ENCODE data around the gene CRYM.
"Not testable (repeated sequence)": the region's sequence is repeated elsewhere in the genome, so short reads cannot be mapped to it uniquely, and the experiment has no call there.

CRYM gene

GRCh38 chr16:21250072-21250923 is 27.8 kb downstream of the CRYM start:
- DNase-seq (ENCODE audit: low read depth in 1 of 2, low spot score in 1 of 2) = no peak

GRCh38 chr16:21248179-21248578 is 29.9 kb downstream of the CRYM start:
- DNase-seq (ENCODE audit: low read depth in 1 of 2, low spot score in 1 of 2) = not testable (repeated sequence)

- DNase-seq (ENCODE audit: low read depth in 1 of 2, low spot score in 1 of 2) = no peak
Measured at GRCh38 chr16:21244518-21245215, 33.4 kb downstream of the CRYM start.

- DNase-seq (ENCODE audit: low read depth in 1 of 2, low spot score in 1 of 2) = no peak
Measured at GRCh38 chr16:21242756-21243155, 35.3 kb downstream of the CRYM start.

- DNase-seq (ENCODE audit: low read depth in 1 of 2, low spot score in 1 of 2) = no peak
Measured at GRCh38 chr16:21239646-21240045, 38.4 kb downstream of the CRYM start.

- DNase-seq (ENCODE audit: low read depth in 1 of 2, low spot score in 1 of 2) = no peak
Measured at GRCh38 chr16:21236831-21237230, 41.3 kb downstream of the CRYM start.

- DNase-seq (ENCODE audit: low read depth in 1 of 2, low spot score in 1 of 2) = no peak
Measured at GRCh38 chr16:21235199-21235585, 42.9 kb downstream of the CRYM start.

- no peak for DNase-seq (ENCODE audit: low read depth in 1 of 2, low spot score in 1 of 2)
Measured at GRCh38 chr16:21233521-21234150, 44.5 kb downstream of the CRYM start, which contains the start of gene ANKS4B. Gene ANKS4B (plus strand): TSS chr16:21233699. CDS start chr16:21233738, 39 bp downstream.

- no peak for DNase-seq (ENCODE audit: low read depth in 1 of 2, low spot score in 1 of 2)
Measured at GRCh38 chr16:21233045-21233520, 45.0 kb downstream of the CRYM start.

- no peak for DNase-seq (ENCODE audit: low read depth in 1 of 2, low spot score in 1 of 2)
Measured at GRCh38 chr16:21228361-21228872, 49.7 kb downstream of the CRYM start.

- no peak for DNase-seq (ENCODE audit: low read depth in 1 of 2, low spot score in 1 of 2)
Measured at GRCh38 chr16:21227866-21228265, 50.2 kb downstream of the CRYM start.

GRCh38 chr16:21226749-21227148 is 51.3 kb downstream of the CRYM start:
- DNase-seq (ENCODE audit: low read depth in 1 of 2, low spot score in 1 of 2) = no peak

GRCh38 chr16:21224800-21225199 is 53.3 kb downstream of the CRYM start:
- no peak for DNase-seq (ENCODE audit: low read depth in 1 of 2, low spot score in 1 of 2)

GRCh38 chr16:21223787-21224186 is 54.3 kb downstream of the CRYM start:
- DNase-seq (ENCODE audit: low read depth in 1 of 2, low spot score in 1 of 2) = no peak

GRCh38 chr16:21222495-21223337 is 55.4 kb downstream of the CRYM start:
- DNase-seq (ENCODE audit: low read depth in 1 of 2, low spot score in 1 of 2) = no peak

GRCh38 chr16:21219551-21219950 is 58.5 kb downstream of the CRYM start:
- no peak for DNase-seq (ENCODE audit: low read depth in 1 of 2, low spot score in 1 of 2)

GRCh38 chr16:21218153-21218552 is 59.9 kb downstream of the CRYM start:
- DNase-seq (ENCODE audit: low read depth in 1 of 2, low spot score in 1 of 2) = no peak

GRCh38 chr16:21217121-21217520 is 61.0 kb downstream of the CRYM start:
- DNase-seq (ENCODE audit: low read depth in 1 of 2, low spot score in 1 of 2) = no peak

GRCh38 chr16:21214086-21214485 is 64.0 kb downstream of the CRYM start:
- no peak for DNase-seq (ENCODE audit: low read depth in 1 of 2, low spot score in 1 of 2)

- no peak for DNase-seq (ENCODE audit: low read depth in 1 of 2, low spot score in 1 of 2)
Measured at GRCh38 chr16:21211486-21211885, 66.6 kb downstream of the CRYM start, which contains the start of gene ZP2. Gene ZP2 (minus strand): TSS chr16:21211574. CDS start chr16:21211547, 27 bp downstream.

Data from activated CD4-positive, alpha-beta T cell treated with anti-CD3 and anti-CD28 coated beads, Interleukin-2, amount 50 U/mL, for 24 hours (primary cell).